ENCODE measurements around the gene RETREG2.

The RETREG2 gene

GRCh38 chr2:219179601-219180465, 1.8 kb downstream of the RETREG2 start:
- TF ChIP-seq, protein P1, sequence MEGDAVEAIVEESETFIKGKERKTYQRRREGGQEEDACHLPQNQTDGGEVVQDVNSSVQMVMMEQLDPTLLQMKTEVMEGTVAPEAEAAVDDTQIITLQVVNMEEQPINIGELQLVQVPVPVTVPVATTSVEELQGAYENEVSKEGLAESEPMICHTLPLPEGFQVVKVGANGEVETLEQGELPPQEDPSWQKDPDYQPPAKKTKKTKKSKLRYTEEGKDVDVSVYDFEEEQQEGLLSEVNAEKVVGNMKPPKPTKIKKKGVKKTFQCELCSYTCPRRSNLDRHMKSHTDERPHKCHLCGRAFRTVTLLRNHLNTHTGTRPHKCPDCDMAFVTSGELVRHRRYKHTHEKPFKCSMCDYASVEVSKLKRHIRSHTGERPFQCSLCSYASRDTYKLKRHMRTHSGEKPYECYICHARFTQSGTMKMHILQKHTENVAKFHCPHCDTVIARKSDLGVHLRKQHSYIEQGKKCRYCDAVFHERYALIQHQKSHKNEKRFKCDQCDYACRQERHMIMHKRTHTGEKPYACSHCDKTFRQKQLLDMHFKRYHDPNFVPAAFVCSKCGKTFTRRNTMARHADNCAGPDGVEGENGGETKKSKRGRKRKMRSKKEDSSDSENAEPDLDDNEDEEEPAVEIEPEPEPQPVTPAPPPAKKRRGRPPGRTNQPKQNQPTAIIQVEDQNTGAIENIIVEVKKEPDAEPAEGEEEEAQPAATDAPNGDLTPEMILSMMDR (IDR thresholded peaks at IDR 0.05; ENCODE audit: insufficient read depth, low read depth, low read length, missing control alignments): no peak
- DNase-seq (ENCODE audit: low read depth): no peak
- no peak overlapping the region for H3K4me3 ChIP-seq (ENCODE audit: low read depth, low read length)

DNA sequence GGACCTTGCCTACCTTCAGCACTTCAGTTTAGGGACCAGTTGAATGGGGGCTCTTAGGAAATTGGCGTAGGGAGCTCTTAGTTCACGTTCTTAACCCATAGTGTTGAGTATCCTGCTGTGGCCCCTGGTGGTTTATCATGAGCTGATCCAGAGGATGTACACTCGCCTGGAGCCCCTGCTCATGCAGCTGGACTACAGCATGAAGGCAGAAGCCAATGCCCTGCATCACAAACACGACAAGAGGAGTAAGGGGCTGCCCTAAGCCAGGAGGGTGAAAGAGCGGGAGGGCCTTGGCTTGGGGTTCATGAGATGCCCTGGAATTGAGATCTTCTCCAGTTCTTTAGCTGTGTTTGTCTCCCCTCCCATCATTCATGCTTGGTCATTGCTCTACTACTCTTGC, 2.9 kb downstream of the RETREG2 start:
- H3K4me3 ChIP-seq (ENCODE audit: low read depth, low read length): no peak overlapping the region
- TF ChIP-seq, protein P1 (IDR thresholded peaks at IDR 0.05; ENCODE audit: insufficient read depth, low read depth, low read length, missing control alignments): no peak
- no peak for DNase-seq (ENCODE audit: low read depth)

DNA sequence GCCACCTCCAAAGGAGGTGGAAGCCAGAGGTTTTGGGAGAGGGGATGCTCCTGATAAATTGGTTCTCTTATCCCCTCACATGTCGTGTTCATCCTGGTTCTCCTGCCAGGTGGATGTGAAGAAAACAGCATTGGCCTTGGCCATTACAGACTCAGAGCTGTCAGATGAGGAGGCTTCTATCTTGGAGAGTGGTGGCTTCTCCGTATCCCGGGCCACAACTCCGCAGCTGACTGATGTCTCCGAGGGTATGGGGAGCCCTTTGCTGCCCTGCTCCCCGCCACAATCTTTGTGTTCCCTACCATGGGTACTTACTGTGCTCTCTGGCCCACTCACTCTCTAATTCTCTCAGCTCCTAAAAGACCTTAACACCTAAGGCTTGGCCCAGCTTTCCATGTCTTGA, 3.5 kb downstream of the RETREG2 start:
- no peak for DNase-seq (ENCODE audit: low read depth)
- no peak overlapping the region for H3K4me3 ChIP-seq (ENCODE audit: low read depth, low read length)
- TF ChIP-seq, protein P1 (IDR thresholded peaks at IDR 0.05; ENCODE audit: insufficient read depth, low read depth, low read length, missing control alignments): no peak

GRCh38 chr2:219182331-219183150, 4.5 kb downstream of the RETREG2 start:
- no peak overlapping the region for H3K4me3 ChIP-seq (ENCODE audit: low read depth, low read length)
- DNase-seq (ENCODE audit: low read depth): no peak
- TF ChIP-seq, protein P1 (IDR thresholded peaks at IDR 0.05; ENCODE audit: insufficient read depth, low read depth, low read length, missing control alignments): no peak

DNA sequence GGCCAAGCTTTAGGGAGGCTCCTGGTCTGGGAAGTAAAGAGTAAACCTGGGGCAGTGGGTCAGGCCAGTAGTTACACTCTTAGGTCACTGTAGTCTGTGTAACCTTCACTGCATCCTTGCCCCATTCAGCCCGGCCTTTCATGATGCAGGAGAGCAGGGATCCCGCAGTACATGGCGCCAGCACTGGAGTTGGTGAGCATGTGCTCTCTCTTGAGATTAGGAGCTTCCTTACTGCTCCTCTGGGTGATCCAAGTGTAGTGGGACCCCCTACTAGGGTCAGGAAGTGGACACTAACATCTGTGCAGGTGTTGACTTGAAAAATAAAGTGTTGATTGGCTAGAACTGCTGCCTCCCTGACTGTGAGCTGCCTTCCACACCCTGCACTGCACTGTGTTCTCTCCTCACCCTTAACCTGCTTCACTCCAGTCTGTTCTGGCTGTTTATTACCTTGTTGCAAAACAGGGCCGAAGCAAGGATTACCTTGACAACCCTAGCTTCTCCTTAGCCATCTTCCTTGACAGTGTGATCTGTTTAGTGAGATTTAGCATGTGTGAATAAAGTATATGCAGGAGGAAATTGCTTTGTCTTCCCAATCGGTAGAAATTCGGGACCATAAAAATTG, 5.2 kb downstream of the RETREG2 start:
- no peak for DNase-seq (ENCODE audit: low read depth)
- TF ChIP-seq, protein P1 (IDR thresholded peaks at IDR 0.05; ENCODE audit: insufficient read depth, low read depth, low read length, missing control alignments): no peak
- no peak overlapping the region for H3K4me3 ChIP-seq (ENCODE audit: low read depth, low read length)

DNA sequence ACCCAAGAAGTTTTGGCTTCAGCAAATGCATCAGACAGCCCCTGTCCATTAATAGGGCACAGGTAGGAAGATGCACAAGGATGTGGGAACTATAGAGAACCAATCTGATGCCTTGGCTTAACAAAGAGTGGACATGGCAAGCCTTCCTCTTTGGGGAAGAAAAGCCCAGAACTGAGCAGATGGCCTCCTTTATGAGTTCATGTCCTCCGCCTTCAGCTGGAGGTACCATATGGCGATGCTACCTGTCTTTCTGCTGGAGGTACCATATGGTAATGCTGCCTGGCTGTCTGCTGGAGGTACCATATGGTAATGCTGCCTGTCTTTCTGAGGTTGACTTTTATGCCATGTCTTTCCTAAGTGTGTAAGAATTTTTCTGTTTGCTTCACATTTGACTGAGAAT, 6.0 kb downstream of the RETREG2 start:
- H3K4me3 ChIP-seq (ENCODE audit: low read depth, low read length): no peak overlapping the region
- TF ChIP-seq, protein P1 (IDR thresholded peaks at IDR 0.05; ENCODE audit: insufficient read depth, low read depth, low read length, missing control alignments): no peak
- no peak for DNase-seq (ENCODE audit: low read depth)
